Upper lobe of left lung (tissue), 6 donors: ENCODE data around the gene DROSHA. TPM values are rescaled to one million over a fixed set of nuclear protein-coding genes. Genes with fewer than 3 reads are reported as not detected.

Experiments used
- ATAC-seq, 2 donors: fragments of 200-7000 bp; cut with Tn5 transposase; one replicate each; pipeline ENCODE4 v1.9.1; 2022; ENCODE audit warnings: mild to moderate bottlenecking in 2 of 2, moderate library complexity in 2 of 2; ENCODE audit not compliant: low FRiP score in 2 of 2
- DNase-seq, 2 donors: peaks; one replicate each; pipeline ENCODE4 v3.0.0-alpha.2; 2019 to 2020
- H3K27ac ChIP-seq, 4 donors: fragments of 200-600 bp; sonication (generic); one replicate each; pipeline ENCODE4 v1.5.1; 2016 to 2019
- H3K27me3 ChIP-seq, 4 donors: fragments of 200-600 bp; sonication (generic); one replicate each; pipeline ENCODE4 v1.5.1; 2017 to 2019
- H3K36me3 ChIP-seq, 4 donors: fragments of 200-600 bp; sonication (generic); one replicate each; pipeline ENCODE4 v1.5.1; 2016 to 2019
- H3K4me1 ChIP-seq, 4 donors: fragments of 200-600 bp; sonication (generic); one replicate each; pipeline ENCODE4 v1.5.1; 2018 to 2019
- H3K4me3 ChIP-seq, 4 donors: fragments of 200-600 bp; sonication (generic); one replicate each; pipeline ENCODE4 v1.5.1; 2017 to 2019; ENCODE audit warnings: mild to moderate bottlenecking in 2 of 4, moderate library complexity in 1 of 4
- H3K9me3 ChIP-seq, 4 donors: fragments of 200-600 bp; sonication (generic); one replicate each; pipeline ENCODE4 v1.5.1; 2018 to 2019
- CTCF ChIP-seq, 6 experiments: fragments of 450-650 bp in 4 of 6; fragments of 200-600 bp in 2 of 6; sonication (generic) in 2 of 6; IDR thresholded peaks; one replicate each; pipeline ENCODE4 v1.5.1; 2016 to 2019; ENCODE audit warnings: antibody characterized with exemption in 6 of 6
- EP300 ChIP-seq, 4 donors: sonication (generic); formaldehyde crosslinking; IDR thresholded peaks; one replicate each; pipeline ENCODE4 v1.5.1; 2017; ENCODE audit warnings: antibody characterized with exemption in 4 of 4, control low read depth in 2 of 4
- POLR2A ChIP-seq, 4 donors: fragments of 450-650 bp; IDR thresholded peaks; one replicate each; pipeline ENCODE4 v1.5.1; 2016 to 2017; ENCODE audit warnings: antibody characterized with exemption in 4 of 4, mild to moderate bottlenecking in 2 of 4
- POLR2AphosphoS5 ChIP-seq, 2 donors: sonication (generic); formaldehyde crosslinking; IDR thresholded peaks; one replicate each; pipeline ENCODE4 v1.5.1; 2017; ENCODE audit warnings: antibody characterized with exemption in 2 of 2
- WGBS, 2 donors: methylation state at CpG; one replicate each; pipeline ENCODE4 v1.1.5; 2017 to 2018; 5-methylcytosine and 5-hydroxymethylcytosine counted together
- total RNA-seq, 6 donors: library from RNA; depleted of rRNA in 4 of 6; stranded (reverse); fragments of >200 nt in 4 of 6; gene quantifications; one replicate each; pipeline versions ENCODE4 v1.1.0 to v1.2.1, GENCODE V29; 2016 to 2021
- donor health status: DM: no; HTN: no; CAD: no; lungs with moderate emphysema.
- donor health status: DM: no; HTN: yes; CAD: no; lungs with severe emphysema.

DROSHA gene
- total RNA-seq, 6 donors from 2014 or later: 26.7 to 68.3 (median 50.9) TPM

- H3K27me3 ChIP-seq: no peaks in the 10 kb centered on the region
- no peak overlapping the region for H3K27ac ChIP-seq
- TF ChIP-seq CTCF (IDR thresholded peaks at IDR 0.05): no peak
- TF ChIP-seq POLR2A (IDR thresholded peaks at IDR 0.05): no peak
- TF ChIP-seq EP300 (IDR thresholded peaks at IDR 0.05): no peak
- no peak for TF ChIP-seq POLR2AphosphoS5 (IDR thresholded peaks at IDR 0.05)
- peaks cover 19 to 34% (median 26%) of the 10 kb centered on the region in 4 donors for H3K4me1 ChIP-seq
- H3K36me3 ChIP-seq: peaks cover 10 to 55% (median 18%) of the 10 kb centered on the region in 4 donors
- 92% methylated on average over 1 of the region's 1 CpG for WGBS, 2 donors
- ATAC-seq (no peak), DNase-seq (no peak)
- no peak overlapping the region for H3K4me3 ChIP-seq
- no peaks in the 10 kb centered on the region for H3K9me3 ChIP-seq
Observed at GRCh38 chr5:31534527-31535046, 2.7 kb upstream of the DROSHA start.

- Histone ChIP-seq H3K4me1 (peaks cover 19 to 34% (median 24%) of the 10 kb centered on the region in 4 donors), H3K27ac (peak overlapping the region; percentile 27 to 89 (median 80)), H3K9me3 (no peaks in the 10 kb centered on the region), H3K36me3 (peaks cover 5 to 53% (median 24%) of the 10 kb centered on the region in 4 donors), H3K4me3 (peak overlapping the region; percentile 53 to 84 (median 62)), H3K27me3 (no peaks in the 10 kb centered on the region)
- DNase-seq: peak; percentile 24 to 76
- WGBS, 2 donors: 0% methylated on average over 12 to 13 of the region's 13 CpGs
- TF ChIP-seq EP300 (IDR thresholded peaks at IDR 0.05) (no peak), CTCF (IDR thresholded peaks at IDR 0.05) (no peak), POLR2A (IDR thresholded peaks at IDR 0.05) (no peak), POLR2AphosphoS5 (IDR thresholded peaks at IDR 0.05) (no peak)
- peak; percentile 59 to 78 for ATAC-seq
Observed at GRCh38 chr5:31531543-31531887, 378 bp downstream of the DROSHA start.

DNA sequence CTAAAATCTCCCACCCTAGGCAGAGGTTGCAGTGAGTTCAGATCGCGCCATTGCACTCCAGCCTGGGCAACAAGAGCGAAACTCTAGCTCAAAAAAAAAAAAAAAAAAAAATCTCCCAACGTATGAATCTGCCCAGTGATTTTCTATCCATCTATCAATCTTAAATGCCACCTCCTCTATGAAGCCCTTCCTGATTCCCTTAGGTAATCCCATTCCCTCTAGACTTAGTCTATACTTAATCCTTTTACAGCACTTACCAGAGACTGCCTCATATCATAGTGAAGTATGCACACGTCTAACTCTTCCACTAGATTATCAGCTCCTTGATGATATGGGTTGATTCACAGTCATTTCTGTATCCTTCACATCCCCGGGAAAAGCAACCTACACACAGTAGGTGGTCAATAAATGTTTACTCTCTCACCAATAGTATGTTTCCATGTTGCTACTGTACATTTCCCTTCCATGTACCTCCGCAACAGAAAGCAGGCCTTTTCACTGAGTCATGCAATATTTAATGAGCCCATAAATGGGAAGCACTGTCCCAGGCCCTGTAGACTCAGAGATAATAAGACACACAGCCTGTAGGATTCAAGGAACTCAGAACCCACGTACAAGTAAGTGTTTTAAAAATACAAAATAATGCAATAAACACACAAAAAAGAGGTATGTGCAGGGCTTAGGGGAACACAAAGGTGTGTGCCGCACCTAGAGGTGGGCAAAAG, 1.2 kb downstream of the DROSHA start:
- DNase-seq: no peak
- no peak for TF ChIP-seq POLR2AphosphoS5 (IDR thresholded peaks at IDR 0.05)
- TF ChIP-seq POLR2A (IDR thresholded peaks at IDR 0.05): no peak
- TF ChIP-seq CTCF (IDR thresholded peaks at IDR 0.05): no peak
- TF ChIP-seq EP300 (IDR thresholded peaks at IDR 0.05): no peak
- H3K36me3 ChIP-seq: peaks cover 9 to 53% (median 26%) of the 10 kb centered on the region in 4 donors
- WGBS, 2 donors: 81% methylated on average over 9 of the region's 9 CpGs
- no peaks in the 10 kb centered on the region for H3K9me3 ChIP-seq
- H3K27ac ChIP-seq: no peak overlapping the region
- no peak for ATAC-seq
- H3K4me1 ChIP-seq: peaks cover 19 to 34% (median 24%) of the 10 kb centered on the region in 4 donors
- H3K27me3 ChIP-seq: no peaks in the 10 kb centered on the region
- H3K4me3 ChIP-seq: peak overlapping the region in 3 of 4 donors; percentile 53 to 84 (median 67)

GRCh38 chr5:31523041-31523440, 8.9 kb downstream of the DROSHA start:
- no peak for ATAC-seq
- no peak for DNase-seq
- no peak overlapping the region for H3K27ac ChIP-seq
- no peaks in the 10 kb centered on the region for H3K9me3 ChIP-seq
- 95% methylated on average over 4 of the region's 4 CpGs for WGBS, 2 donors
- peaks cover 16 to 93% (median 45%) of the 10 kb centered on the region in 4 donors for H3K36me3 ChIP-seq
- TF ChIP-seq EP300 (IDR thresholded peaks at IDR 0.05) (no peak), POLR2AphosphoS5 (IDR thresholded peaks at IDR 0.05) (no peak), CTCF (IDR thresholded peaks at IDR 0.05) (no peak), POLR2A (IDR thresholded peaks at IDR 0.05) (no peak)
- no peak overlapping the region for H3K4me3 ChIP-seq
- H3K4me1 ChIP-seq: no peaks in the 10 kb centered on the region
- no peaks in the 10 kb centered on the region for H3K27me3 ChIP-seq
